22Rv1 (cell line): Measurements from ENCODE around the gene ATCAY.

ENCODE experiments used
- ZFX ChIP-seq: fragments of 450-650 bp; IDR thresholded peaks from 2 replicates; pipeline ENCODE4 v1.6.1; 2017; ENCODE audit warnings: antibody characterized with exemption, borderline replicate concordance
- TF ChIP-seq, protein P1 (sequence below): fragments of 450-650 bp; IDR thresholded peaks from 2 replicates; pipeline ENCODE4 v1.5.1; 2017; ENCODE audit warnings: mild to moderate bottlenecking

DNA sequence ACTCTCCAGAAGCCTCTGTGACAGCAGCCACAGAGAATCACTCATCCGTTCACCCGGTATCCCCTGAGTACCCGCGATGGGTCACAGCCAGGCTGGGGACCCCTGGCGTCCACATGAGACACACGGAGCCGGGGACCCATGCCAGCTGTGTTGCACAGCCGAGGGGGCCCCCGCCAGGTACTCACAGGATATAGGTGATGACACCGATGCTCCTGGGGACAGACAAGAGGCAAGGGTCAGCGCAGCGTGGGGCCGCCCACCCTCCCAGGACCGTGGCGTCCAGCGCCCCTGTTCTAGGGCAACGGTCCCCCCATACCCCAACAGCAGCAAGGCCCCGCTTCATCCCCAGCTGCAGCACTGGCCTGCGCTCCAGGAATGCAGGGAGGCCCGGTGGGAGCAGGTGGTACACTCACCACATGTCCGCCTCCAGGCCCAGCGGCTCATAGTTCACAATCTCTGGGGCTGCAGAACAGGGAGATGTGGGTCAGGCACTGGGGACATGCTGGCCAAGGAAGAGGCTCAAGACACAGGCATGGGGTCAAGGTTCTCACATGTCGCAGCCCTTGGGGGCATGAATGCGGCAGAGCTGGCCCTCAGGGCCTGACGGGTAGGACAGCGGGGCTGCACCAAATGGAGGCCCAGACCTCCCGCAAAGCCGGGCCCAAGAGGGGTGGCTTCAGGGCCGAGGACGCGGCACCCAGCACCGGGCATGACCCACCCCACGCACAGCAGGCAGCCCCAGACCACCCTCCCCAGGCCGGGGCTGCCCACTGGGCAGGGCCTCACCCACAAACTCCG is 83.2 kb downstream of the ATCAY start:
- TF ChIP-seq, protein P1, sequence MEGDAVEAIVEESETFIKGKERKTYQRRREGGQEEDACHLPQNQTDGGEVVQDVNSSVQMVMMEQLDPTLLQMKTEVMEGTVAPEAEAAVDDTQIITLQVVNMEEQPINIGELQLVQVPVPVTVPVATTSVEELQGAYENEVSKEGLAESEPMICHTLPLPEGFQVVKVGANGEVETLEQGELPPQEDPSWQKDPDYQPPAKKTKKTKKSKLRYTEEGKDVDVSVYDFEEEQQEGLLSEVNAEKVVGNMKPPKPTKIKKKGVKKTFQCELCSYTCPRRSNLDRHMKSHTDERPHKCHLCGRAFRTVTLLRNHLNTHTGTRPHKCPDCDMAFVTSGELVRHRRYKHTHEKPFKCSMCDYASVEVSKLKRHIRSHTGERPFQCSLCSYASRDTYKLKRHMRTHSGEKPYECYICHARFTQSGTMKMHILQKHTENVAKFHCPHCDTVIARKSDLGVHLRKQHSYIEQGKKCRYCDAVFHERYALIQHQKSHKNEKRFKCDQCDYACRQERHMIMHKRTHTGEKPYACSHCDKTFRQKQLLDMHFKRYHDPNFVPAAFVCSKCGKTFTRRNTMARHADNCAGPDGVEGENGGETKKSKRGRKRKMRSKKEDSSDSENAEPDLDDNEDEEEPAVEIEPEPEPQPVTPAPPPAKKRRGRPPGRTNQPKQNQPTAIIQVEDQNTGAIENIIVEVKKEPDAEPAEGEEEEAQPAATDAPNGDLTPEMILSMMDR = no peak
- no peak for TF ChIP-seq ZFX
